Stomach (tissue), 4 donors: ENCODE measurements around the gene ERI3.

ENCODE experiments used
- EP300 ChIP-seq: sonication (generic); formaldehyde crosslinking; IDR thresholded peaks from one replicate; pipeline ENCODE4 v1.6.1; 2017; ENCODE audit warnings: antibody characterized with exemption
- TF ChIP-seq, protein P1 (sequence below), 7 experiments: fragments of 450-650 bp in 4 of 7; fragments of 200-600 bp in 3 of 7; sonication (generic) in 3 of 7; IDR thresholded peaks; one replicate each; pipeline ENCODE4 v1.5.1; 2016 to 2019; ENCODE audit warnings: antibody characterized with exemption in 7 of 7, control low read depth in 2 of 7, mild to moderate bottlenecking in 1 of 7

DNA sequence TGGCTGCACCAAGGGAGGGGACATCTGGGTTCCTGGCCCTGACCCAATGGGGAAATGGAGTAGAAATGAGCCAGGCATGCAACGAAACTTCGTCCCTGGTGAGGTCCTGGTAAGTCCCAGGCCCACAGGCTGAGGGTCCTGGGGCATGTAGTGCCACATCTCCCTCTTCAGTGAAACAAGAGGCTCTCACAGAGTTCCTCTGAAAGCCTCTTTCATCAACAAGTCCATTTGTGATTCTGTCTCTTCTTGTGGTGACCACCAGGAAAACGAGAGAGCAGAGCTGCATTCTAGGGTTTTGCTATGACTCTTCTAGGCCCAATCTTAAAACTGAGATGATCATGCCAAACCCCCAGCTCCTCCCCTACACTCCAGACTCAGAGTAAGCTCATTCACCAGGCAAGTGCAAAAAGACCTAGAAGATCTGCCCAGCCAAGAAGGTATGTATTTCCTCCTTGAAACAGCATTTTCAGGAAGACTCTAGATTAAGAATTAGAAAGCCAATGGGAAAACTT is 25.7 kb upstream of the ERI3 start:
- TF ChIP-seq, protein P1, sequence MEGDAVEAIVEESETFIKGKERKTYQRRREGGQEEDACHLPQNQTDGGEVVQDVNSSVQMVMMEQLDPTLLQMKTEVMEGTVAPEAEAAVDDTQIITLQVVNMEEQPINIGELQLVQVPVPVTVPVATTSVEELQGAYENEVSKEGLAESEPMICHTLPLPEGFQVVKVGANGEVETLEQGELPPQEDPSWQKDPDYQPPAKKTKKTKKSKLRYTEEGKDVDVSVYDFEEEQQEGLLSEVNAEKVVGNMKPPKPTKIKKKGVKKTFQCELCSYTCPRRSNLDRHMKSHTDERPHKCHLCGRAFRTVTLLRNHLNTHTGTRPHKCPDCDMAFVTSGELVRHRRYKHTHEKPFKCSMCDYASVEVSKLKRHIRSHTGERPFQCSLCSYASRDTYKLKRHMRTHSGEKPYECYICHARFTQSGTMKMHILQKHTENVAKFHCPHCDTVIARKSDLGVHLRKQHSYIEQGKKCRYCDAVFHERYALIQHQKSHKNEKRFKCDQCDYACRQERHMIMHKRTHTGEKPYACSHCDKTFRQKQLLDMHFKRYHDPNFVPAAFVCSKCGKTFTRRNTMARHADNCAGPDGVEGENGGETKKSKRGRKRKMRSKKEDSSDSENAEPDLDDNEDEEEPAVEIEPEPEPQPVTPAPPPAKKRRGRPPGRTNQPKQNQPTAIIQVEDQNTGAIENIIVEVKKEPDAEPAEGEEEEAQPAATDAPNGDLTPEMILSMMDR (IDR thresholded peaks at IDR 0.05): no peak
- TF ChIP-seq EP300: no peak
